ENCODE measurements around the gene INF2. TPM values are rescaled to one million over a fixed set of nuclear protein-coding genes. Genes with fewer than 3 reads are reported as not detected.

INF2 gene
- total RNA-seq, 2 donors from 2014 or later, result 50.1 to 210 TPM

DNA sequence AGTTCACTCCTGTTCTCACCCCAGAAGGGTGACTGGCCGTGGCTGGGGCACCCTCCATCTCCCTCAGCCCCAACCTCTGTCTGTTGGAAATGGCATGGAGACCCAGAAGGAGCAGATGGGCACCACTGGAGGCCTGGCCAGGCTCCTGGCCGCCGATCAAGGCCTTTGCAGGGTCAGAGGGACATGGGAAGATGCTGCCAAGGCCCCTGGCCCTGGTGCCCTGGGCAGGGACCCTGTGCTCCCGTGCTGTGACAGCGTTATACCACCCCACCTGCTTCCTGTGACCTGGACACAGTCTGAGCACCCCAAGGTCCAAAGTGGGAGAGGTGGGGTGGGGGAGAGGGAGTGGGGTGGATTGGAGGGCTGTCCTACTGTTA lies 3.5 kb downstream of the INF2 start:
- Histone ChIP-seq H3K36me3 (no peaks in the 10 kb centered on the region), H3K4me3 (no peak overlapping the region), H3K9me3 (no peaks in the 10 kb centered on the region), H3K4me1 (replicated peaks) (peaks cover 23% of the 10 kb centered on the region), H3K27ac (no peak overlapping the region), H3K27me3 (replicated peaks; ENCODE audit: insufficient read depth) (no peaks in the 10 kb centered on the region)
- no peak for DNase-seq (ENCODE audit: low spot score)
- TF ChIP-seq POLR2AphosphoS5 (IDR thresholded peaks at IDR 0.05), result no peak
- no peak for TF ChIP-seq POLR2A (IDR thresholded peaks at IDR 0.05)
- no peak for TF ChIP-seq CTCF (IDR thresholded peaks at IDR 0.05)
- 82% methylated on average over 5 of the region's 5 CpGs for WGBS
- intact Hi-C loops (cut with DNase I), result no loop called here

DNA sequence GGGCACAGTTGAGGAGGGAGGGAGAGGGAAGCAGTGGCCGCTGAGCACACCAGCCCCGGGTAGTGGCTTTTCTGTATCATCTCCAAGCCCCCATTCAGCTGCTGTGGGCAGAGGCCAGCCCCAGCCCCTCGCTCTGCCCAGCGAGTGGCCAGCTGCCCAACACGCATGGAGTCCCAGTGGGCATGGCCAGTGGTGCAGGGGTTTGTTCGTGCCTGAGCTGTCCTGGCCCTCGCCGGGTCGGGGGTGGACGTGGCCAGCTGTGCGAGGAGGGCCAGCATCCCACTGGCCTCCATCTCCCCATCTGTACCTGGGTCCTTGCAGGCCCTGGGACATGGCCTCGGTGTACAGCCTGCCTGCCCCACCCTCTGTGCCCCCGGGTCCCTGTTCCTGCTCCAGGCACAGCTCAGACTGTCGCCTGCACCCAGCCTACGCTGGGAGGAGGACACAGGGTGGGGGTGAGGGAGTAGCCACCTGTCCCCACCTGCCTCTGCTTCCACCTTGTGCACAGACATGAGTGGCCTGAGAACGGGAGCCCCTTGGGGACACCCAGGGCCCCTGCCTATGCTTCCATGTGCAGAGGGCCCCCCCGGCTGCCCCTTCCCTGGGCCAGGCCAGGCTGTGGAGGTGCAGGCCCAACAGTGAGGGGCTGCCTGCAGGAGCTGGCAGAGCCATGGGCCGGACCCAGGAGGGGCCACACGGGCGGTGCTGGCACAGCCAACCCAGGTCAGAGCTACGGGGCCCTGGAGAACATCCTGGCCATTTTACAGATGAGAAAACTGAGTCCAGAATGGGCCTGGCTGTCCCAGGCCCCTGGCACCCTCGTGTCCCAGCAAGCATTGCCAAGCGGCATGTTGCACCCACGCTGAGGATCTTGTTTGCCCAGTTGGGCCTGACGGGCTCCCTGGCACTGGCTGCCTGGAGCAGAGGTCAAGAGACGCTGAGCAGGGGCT lies 4.3 kb downstream of the INF2 start:
- Histone ChIP-seq H3K27ac (no peak overlapping the region), H3K27me3 (replicated peaks; ENCODE audit: insufficient read depth) (no peaks in the 10 kb centered on the region), H3K4me3 (no peak overlapping the region), H3K9me3 (no peaks in the 10 kb centered on the region), H3K4me1 (replicated peaks) (peaks cover 14% of the 10 kb centered on the region), H3K36me3 (no peaks in the 10 kb centered on the region)
- TF ChIP-seq POLR2A (IDR thresholded peaks at IDR 0.05) (no peak), CTCF (IDR thresholded peaks at IDR 0.05) (no peak), POLR2AphosphoS5 (IDR thresholded peaks at IDR 0.05) (no peak)
- DNase-seq (ENCODE audit: low spot score), result no peak
- 82% methylated on average over 23 of the region's 26 CpGs for WGBS
- intact Hi-C loops (cut with DNase I), result no loop called here

DNA sequence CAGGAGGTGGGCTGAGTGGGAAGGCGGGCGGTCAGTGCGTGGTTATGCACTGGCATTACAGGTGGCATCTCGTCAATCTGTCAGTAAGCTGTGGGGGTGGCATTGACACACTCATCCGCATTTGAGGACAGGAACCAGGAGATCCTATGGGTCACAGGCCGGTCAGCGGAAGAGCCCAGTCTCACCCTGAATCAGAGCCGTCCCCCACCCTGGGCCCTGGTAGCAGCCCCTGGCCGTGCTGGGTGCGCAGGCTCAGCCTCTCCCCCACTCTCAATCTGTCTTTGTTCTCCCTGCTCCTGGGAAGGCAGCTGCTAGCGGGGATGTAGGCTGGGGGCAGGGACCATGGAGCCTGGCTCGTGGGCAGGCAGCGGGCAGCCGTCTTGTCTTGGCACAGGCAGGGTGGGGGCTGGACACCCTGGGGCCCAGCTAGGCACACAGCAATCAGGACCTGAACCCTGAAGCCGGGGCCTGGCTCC lies 5.1 kb downstream of the INF2 start:
- intact Hi-C loops (cut with DNase I), result no loop called here
- H3K27ac ChIP-seq, result peak overlapping the region in 1 of 2 donors; percentile 8
- DNase-seq (ENCODE audit: low spot score), result no peak
- H3K27me3 ChIP-seq (replicated peaks; ENCODE audit: insufficient read depth), result no peaks in the 10 kb centered on the region
- H3K4me1 ChIP-seq (replicated peaks), result peaks cover 12% of the 10 kb centered on the region
- TF ChIP-seq POLR2A (IDR thresholded peaks at IDR 0.05) (no peak), POLR2AphosphoS5 (IDR thresholded peaks at IDR 0.05) (no peak)
- WGBS, result 69% methylated on average over 15 of the region's 15 CpGs
- H3K36me3 ChIP-seq, result no peaks in the 10 kb centered on the region
- no peaks in the 10 kb centered on the region for H3K9me3 ChIP-seq
- no peak overlapping the region for H3K4me3 ChIP-seq

- Histone ChIP-seq H3K4me3 (no peak overlapping the region), H3K9me3 (no peaks in the 10 kb centered on the region), H3K36me3 (no peaks in the 10 kb centered on the region), H3K4me1 (replicated peaks) (peaks cover 12% of the 10 kb centered on the region), H3K27ac (peak overlapping the region in 1 of 2 donors; percentile 8), H3K27me3 (replicated peaks; ENCODE audit: insufficient read depth) (no peaks in the 10 kb centered on the region)
- intact Hi-C loops (cut with DNase I), result no loop called here
- DNase-seq (ENCODE audit: low spot score), result no peak
- WGBS, result 65% methylated on average over 13 of the region's 19 CpGs
- TF ChIP-seq POLR2AphosphoS5 (IDR thresholded peaks at IDR 0.05) (no peak), POLR2A (IDR thresholded peaks at IDR 0.05) (no peak), CTCF (IDR thresholded peaks at IDR 0.05) (no peak)
Observed at GRCh38 chr14:104694991-104695659, 5.7 kb downstream of the INF2 start.

GRCh38 chr14:104695660-104696000 lies 6.2 kb downstream of the INF2 start:
- intact Hi-C loops (cut with DNase I), result no loop called here
- no peak overlapping the region for H3K27ac ChIP-seq
- H3K4me1 ChIP-seq (replicated peaks), result peaks cover 9% of the 10 kb centered on the region
- H3K36me3 ChIP-seq, result no peaks in the 10 kb centered on the region
- H3K4me3 ChIP-seq, result no peak overlapping the region
- no peaks in the 10 kb centered on the region for H3K9me3 ChIP-seq
- TF ChIP-seq POLR2AphosphoS5 (IDR thresholded peaks at IDR 0.05), result no peak
- TF ChIP-seq CTCF (IDR thresholded peaks at IDR 0.05), result no peak
- no peak for TF ChIP-seq POLR2A (IDR thresholded peaks at IDR 0.05)
- H3K27me3 ChIP-seq (replicated peaks; ENCODE audit: insufficient read depth), result no peaks in the 10 kb centered on the region
- DNase-seq (ENCODE audit: low spot score), result no peak
- WGBS, result 56% methylated on average over 6 of the region's 6 CpGs

All from prostate gland (tissue), 2 donors.